Activated CD4-positive, CD25-positive, alpha-beta regulatory T cell (primary cell): ENCODE data around the gene DRG2.

ENCODE experiments used
- DNase-seq, 4 experiments: peaks; one replicate each; lab custom pipeline; 2025; lab: John Stamatoyannopoulos, UW

DRG2 gene, protein sequence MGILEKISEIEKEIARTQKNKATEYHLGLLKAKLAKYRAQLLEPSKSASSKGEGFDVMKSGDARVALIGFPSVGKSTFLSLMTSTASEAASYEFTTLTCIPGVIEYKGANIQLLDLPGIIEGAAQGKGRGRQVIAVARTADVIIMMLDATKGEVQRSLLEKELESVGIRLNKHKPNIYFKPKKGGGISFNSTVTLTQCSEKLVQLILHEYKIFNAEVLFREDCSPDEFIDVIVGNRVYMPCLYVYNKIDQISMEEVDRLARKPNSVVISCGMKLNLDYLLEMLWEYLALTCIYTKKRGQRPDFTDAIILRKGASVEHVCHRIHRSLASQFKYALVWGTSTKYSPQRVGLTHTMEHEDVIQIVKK

DNA sequence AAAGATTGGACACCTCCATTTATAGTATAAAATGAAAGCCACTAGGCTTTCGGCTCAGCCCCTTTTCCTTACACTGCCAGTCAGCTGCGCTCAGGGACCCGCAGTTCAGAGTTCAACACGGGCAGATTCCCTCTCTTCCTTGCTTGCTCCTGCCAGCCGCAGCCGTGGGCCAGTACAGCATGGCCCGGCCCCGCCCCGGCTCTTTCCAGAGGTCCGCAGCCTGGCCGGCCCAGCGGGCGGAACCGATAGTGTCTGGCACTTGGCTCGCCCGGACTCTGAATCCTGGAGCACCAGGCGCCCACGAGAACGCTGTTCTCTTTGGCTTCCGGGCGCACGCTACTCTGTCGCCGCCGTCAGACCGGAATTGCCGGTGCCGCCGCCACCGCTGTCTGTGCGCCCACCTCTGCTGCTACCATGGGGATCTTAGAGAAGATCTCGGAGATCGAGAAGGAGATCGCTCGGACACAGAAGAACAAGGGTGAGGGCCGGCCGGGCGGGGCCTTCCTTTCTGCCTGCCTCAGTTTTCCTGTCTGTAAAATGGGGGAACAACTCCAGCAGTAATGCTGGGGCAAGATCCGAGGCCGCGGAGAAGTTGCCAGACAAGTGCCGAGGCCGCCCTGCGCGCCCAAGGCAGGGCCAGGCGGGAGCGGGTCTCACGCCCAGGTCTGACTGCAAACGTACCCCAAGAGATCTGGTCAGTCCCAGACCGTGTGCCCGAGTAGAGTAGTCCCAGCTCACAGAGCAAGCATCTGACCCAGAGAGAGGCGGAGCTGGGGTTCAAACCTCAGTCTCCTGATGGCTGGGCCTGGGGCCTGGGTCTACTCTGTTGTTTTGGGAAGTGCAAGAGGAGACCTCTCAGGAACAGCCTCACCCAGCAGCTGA is at the start of gene DRG2:
TSS of gene DRG2 (plus strand) at position 339 of the 882 bp plus-strand sequence. CDS start at position 415, 76 bp downstream.
- peak; percentile 78 to 84 (median 80) for DNase-seq

DNA sequence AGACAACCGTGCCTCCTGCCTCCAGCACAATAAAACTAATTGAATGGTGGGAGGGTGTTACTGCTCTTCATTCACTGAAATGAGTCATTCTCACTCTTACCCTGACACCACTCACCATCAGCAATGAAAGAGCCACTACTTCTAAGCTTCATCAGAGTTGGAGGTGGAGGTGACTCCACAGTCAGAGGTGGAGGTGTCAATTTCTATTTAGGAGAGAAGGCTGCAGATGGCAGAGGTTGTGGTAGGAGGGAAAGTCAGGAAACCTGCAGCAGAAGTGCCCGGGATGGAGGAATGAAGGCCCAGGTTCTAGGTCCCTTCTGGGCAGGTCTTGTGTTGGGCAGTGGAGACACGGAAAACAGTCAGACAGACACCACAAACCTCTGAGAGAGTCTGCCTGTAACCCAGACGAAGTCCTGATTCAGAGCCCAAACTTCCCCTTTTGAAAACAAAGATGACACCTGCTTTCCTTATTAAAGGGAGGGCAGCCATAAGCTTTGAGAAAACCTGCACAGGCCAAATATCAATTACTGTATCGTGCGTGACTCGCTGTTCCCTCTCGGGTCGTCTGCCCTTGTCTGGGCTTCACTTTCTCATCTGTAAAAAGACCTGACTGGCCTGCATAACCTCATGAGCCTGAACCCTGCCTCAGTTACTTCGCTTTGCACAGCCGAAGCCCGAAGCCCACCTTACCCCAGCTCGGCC is 49.4 kb upstream of the DRG2 start:
- DNase-seq: no peak

DNA sequence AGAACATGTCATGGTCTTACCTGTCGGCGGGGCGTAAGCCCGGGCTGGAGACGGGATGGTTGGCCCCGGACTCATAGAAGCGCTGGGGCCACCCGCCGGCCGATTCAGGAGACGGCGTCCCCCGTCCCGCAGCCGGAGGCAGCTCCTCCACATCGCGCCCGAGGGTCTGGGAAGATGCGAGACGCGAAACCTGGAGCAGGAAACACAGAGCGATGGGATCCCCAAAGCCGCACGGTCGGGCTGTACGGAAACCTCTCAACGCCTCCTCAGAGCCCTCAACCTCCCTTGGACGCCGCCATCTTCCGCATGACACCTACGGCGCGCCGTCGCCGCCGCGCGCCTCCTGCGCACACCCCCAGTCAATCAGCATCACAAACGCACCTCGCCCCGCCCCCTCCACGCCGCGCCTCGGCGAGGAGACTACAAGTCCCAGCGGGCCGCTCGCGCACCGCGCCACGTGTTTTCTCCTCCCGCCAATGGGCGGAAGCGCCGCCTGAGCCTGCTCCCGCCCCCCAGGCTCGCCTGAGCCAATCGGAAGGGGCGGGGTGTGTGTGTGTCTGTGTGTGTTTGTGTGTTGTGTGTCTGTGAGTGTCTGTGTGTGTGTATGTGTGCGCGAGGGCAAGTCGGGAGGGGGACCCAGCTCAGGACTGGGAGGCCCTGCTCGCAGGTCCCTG is 48.8 kb upstream of the DRG2 start, which contains the start of the genes ATPAF2 and GID4:
TSS of gene ATPAF2 (minus strand) at position 308 of the 674 bp plus-strand sequence. CDS start at position 153, 155 bp downstream.
TSS of gene GID4 (plus strand) at position 548 of the 674 bp plus-strand sequence. CDS start at position 605, 57 bp downstream.
- DNase-seq: peak; percentile 98 to 99 (median 99)

DNA sequence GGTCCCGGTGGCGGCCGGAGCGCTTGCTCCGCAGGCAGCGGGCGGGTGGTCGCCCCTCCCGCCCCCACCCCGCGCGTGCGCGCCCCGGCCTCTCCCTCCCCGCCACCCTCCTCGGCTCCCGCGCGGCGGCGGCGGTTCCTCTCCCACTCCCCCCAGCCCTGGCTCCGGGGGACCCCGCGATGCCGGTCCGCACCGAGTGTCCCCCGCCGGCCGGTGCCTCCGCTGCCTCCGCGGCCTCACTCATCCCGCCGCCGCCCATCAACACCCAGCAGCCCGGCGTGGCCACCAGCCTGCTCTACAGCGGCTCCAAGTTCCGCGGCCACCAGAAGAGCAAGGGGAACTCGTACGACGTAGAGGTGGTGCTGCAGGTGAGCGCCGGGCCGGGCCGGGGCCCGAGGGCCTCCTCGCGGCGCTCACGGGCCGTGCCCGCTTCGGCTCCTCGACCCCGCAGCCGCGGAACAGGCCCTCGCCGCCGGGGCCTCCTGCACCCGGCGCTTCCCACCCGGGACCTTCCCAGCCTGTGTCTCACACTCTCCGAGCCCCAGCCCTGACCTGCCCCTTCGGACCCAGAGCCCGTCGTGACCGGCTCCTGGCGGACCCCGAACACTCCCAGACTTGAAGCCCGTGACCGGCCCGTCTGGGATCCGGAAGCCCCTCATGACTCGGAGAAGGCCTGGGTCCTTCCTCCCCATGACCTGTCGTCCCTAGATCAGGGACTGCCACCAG is 48.0 kb upstream of the DRG2 start:
- DNase-seq: no peak

GRCh38 chr17:18040261-18040858 is 47.4 kb upstream of the DRG2 start:
- no peak for DNase-seq

- no peak for DNase-seq
Measured at GRCh38 chr17:18041776-18042175, 46.0 kb upstream of the DRG2 start.

DNA sequence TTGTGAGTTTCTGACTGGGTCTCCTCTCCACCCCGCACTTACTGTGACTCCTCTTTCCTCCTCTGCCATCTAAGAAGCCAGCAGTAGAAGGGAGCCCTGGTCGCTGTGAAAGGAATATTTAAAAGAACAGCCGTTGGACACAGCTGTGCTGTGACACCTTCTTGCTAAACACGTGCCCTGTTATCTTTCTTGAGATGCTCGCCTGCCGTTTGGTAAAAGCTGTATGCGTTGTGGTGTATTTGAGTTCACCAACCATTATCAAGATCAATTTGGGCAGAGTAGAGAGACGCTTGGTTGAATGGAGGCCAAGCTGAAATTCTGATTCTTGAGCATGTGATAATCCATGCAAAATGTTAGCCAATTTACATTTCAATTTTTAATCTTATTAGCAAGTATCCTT is 44.8 kb upstream of the DRG2 start:
- DNase-seq: no peak

- DNase-seq: no peak
Measured at GRCh38 chr17:18043491-18043890, 44.3 kb upstream of the DRG2 start.

GRCh38 chr17:18044609-18045008 is 43.1 kb upstream of the DRG2 start:
- no peak for DNase-seq

- no peak for DNase-seq
Measured at GRCh38 chr17:18045691-18046350, 41.9 kb upstream of the DRG2 start.

DNA sequence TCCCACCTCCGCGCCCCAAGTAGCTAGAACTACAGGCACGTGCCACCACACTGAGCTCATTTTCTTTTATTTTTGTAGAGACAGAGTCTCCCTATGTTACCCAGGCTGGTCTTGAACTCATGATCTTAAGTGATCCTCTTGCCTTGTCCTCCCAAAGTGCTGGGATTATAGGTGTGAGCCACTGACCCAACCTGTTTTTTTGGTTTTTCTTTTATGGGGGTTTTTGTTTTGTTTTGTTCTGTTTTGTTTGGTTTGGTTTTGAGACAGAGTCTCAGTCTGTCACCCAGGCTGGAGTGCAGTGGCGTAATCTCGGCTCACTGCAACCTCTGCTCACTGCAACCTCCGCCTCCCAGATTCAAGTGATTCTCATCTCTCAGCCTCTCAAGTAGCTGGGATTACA is 32.2 kb upstream of the DRG2 start:
- no peak for DNase-seq

DNA sequence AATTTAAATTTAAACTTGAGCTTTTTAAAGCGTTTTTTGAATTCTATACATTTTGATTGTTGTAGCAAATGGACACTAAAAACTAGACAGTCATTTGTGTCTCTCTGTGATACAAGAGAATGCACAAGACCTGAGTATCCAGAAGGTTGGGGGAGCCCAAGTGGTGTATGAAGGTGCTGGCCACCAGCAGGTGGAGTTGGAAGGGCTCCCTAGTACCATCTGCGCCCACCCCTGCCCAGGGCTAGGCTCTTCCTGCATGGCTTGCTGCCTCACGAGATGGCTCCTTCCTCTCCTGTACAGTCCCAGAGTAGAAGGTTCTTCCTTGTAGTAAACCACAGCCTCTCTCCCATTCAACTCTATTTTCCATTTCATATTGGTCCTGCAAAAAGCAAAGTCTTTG is 31.5 kb upstream of the DRG2 start:
- no peak for DNase-seq

DNA sequence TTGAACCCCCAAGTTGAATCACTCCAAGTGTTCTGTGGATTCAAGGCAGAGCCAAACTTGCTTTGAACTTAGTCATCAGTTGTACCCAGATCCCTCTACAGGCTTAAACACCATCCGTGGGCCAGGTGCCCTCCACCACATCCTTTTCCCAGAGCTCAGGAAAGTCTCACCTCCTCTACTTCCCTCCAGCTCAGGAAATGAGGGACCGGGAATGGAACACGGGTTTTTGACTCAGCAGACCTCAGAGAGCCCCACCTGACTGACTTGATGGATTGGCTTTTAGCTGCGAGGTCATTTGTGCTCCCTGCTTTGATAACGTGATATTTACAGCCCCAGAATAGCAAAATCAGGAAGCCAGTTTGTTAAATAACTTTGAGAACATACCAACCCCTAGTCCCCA is 28.5 kb upstream of the DRG2 start:
- DNase-seq: no peak

- no peak for DNase-seq
Measured at GRCh38 chr17:18064053-18064452, 23.7 kb upstream of the DRG2 start.

GRCh38 chr17:18065546-18065945 is 22.2 kb upstream of the DRG2 start:
- DNase-seq: no peak

DNA sequence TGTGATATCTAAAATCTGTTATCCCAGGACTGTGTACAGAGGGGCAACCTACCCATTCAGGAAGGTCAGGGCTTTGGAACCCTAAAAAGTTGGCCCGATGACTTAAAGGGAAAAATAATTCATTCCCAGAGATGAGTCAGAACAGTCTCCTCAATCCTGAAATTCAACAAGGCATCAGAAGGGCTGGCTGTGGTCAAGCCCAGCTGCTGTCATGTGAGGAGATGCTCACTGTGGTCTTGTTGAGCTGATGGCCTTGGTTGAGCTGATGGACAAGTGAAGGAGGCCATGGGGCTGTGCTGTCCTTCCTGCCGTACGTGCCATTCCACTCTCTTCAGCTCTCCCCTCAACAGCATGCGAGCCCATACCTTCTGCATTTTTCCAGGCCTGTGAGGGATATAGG is 20.9 kb upstream of the DRG2 start:
- no peak for DNase-seq

DNA sequence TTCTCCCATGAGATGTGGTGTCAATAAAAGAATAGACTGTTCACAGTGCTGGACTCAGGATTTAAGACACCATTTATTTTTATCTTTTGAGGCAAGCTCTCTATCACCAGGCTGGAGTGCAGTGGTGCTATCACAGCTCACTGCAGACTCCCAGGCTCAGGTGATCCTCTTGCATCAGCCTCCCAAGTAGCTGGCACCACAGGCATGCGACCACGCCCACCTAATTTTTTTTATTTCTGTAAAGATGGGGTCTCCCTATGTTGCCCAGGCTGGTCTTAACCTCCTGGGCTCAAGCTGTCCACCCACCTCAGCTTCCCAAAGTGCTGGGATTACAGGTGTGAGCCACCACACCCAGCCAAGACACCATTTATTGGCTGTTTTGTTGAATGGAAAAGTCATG is 18.6 kb upstream of the DRG2 start:
- no peak for DNase-seq

DNA sequence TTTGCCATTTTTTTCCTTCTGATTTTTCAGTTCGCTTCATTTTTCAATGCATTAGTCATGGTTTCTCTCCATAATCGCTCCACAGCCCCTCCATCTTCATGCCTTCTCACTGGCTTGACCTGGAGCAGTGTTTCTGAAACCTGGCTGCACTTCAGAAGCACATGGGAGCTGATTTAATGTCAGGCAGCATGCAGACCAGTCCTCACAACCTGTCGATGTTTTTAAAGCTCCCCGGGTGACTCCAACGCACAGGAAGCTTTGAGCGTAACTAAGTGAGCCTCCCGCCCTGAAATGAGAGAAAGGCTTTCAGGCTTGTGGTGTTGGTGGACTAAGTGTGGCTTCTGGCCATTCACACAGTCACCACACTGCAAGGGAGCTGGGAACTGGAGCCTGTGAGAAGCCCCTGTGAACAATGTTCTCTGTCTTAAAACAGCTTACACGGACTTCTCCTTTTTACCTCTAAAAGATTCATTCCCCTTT is 16.8 kb upstream of the DRG2 start:
- no peak for DNase-seq

DNA sequence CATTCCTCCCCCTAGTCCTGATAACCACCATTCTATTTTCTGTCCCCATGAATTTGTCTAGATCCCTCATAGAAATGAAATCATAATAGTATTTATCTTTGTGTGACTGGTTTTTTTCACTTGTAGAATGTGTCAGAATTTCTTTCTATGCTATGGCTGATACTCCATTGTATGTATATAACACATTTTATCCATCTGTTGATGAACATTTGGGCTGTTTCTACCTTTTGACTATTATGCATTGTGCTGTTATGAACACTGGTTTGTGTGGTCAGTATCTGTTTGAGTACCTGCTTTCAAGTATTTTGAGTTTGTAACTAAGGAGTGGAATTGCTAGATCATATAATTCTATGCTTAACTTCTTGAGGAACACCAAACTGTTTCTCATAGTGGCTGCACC is 16.0 kb upstream of the DRG2 start:
- no peak for DNase-seq
